Measurements from ENCODE around the gene SMAD1. TPM values are rescaled to one million over a fixed set of nuclear protein-coding genes. Genes with fewer than 3 reads are reported as not detected.

The SMAD1 gene
- total RNA-seq, 2 experiments from 2014 or later: 9.7 to 11.5 TPM

DNA sequence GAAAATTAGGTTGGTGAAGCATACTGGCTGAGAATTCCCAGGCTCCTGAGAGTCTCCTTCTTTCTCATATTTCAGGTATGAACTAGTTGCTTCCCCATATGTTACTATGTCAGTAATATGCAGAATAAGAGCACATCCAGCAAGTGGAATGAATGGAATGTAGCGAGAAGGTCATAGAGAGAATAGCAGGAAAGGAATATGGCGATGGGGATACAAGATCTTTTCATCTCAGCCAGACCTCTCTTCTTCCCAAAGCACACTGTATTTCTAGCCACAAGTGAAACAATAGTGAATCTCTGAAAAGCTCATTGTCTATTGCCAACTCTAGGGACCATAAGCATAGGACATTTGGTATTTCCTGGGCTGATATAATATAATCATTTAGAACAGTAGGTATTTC, 82.9 kb downstream of the SMAD1 start:
- Histone ChIP-seq H3K9me3 (ENCODE audit: control insufficient read depth in 1 of 2, insufficient read depth in 1 of 2, low read length in 2 of 2) (peaks cover 0 to 14% of the 10 kb centered on the region in 2 experiments), H3K4me3 (ENCODE audit: low read length) (no peak overlapping the region), H3K36me3 (ENCODE audit: insufficient read depth, low read length) (no peaks in the 10 kb centered on the region), H3K27me3 (ENCODE audit: control insufficient read depth in 1 of 2, insufficient read depth in 2 of 2, low read length in 2 of 2) (peaks cover 0 to 6% of the 10 kb centered on the region in 2 experiments), H3K4me1 (ENCODE audit: insufficient read depth, low read length) (no peaks in the 10 kb centered on the region), H3K27ac (ENCODE audit: low read depth in 1 of 2, low read length in 2 of 2) (no peak overlapping the region)
- peaks cover 29% of the 10 kb centered on the region for H3K27me3 Mint-ChIP-seq
- H3K4me1 Mint-ChIP-seq (ENCODE audit: low read depth): no peaks in the 10 kb centered on the region
- TF ChIP-seq, protein P1, sequence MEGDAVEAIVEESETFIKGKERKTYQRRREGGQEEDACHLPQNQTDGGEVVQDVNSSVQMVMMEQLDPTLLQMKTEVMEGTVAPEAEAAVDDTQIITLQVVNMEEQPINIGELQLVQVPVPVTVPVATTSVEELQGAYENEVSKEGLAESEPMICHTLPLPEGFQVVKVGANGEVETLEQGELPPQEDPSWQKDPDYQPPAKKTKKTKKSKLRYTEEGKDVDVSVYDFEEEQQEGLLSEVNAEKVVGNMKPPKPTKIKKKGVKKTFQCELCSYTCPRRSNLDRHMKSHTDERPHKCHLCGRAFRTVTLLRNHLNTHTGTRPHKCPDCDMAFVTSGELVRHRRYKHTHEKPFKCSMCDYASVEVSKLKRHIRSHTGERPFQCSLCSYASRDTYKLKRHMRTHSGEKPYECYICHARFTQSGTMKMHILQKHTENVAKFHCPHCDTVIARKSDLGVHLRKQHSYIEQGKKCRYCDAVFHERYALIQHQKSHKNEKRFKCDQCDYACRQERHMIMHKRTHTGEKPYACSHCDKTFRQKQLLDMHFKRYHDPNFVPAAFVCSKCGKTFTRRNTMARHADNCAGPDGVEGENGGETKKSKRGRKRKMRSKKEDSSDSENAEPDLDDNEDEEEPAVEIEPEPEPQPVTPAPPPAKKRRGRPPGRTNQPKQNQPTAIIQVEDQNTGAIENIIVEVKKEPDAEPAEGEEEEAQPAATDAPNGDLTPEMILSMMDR (IDR thresholded peaks at IDR 0.05): no peak
- ChIA-PET CTCF (no interaction called here), POLR2A (no interaction called here)
- DNase-seq: no peak
- no peak overlapping the region for H3K27ac Mint-ChIP-seq
- H3K4me3 Mint-ChIP-seq: no peak overlapping the region
- peaks cover 12% of the 10 kb centered on the region for H3K36me3 Mint-ChIP-seq (ENCODE audit: low read depth)
- no peak for ATAC-seq (ENCODE audit: poor library complexity)
- H3K9me3 Mint-ChIP-seq: peaks cover 11% of the 10 kb centered on the region
- intact Hi-C loops (cut with DNase I, micrococcal nuclease): no loop called here

- no peak overlapping the region for H3K27ac ChIP-seq (ENCODE audit: low read depth in 1 of 2, low read length in 2 of 2)
- peaks cover 0 to 14% of the 10 kb centered on the region in 2 experiments for H3K9me3 ChIP-seq (ENCODE audit: control insufficient read depth in 1 of 2, insufficient read depth in 1 of 2, low read length in 2 of 2)
- peaks cover 0 to 6% of the 10 kb centered on the region in 2 experiments for H3K27me3 ChIP-seq (ENCODE audit: control insufficient read depth in 1 of 2, insufficient read depth in 2 of 2, low read length in 2 of 2)
- TF ChIP-seq, protein P1 (IDR thresholded peaks at IDR 0.05): no peak
- ChIA-PET POLR2A (no interaction called here), CTCF (no interaction called here)
- H3K4me1 Mint-ChIP-seq (ENCODE audit: low read depth): no peaks in the 10 kb centered on the region
- H3K4me3 Mint-ChIP-seq: no peak overlapping the region
- H3K4me3 ChIP-seq (ENCODE audit: low read length): no peak overlapping the region
- DNase-seq: no peak
- intact Hi-C loops (cut with DNase I, micrococcal nuclease): no loop called here
- no peaks in the 10 kb centered on the region for H3K36me3 ChIP-seq (ENCODE audit: insufficient read depth, low read length)
- H3K9me3 Mint-ChIP-seq: peaks cover 12% of the 10 kb centered on the region
- no peak overlapping the region for H3K27ac Mint-ChIP-seq
- peaks cover 29% of the 10 kb centered on the region for H3K27me3 Mint-ChIP-seq
- no peaks in the 10 kb centered on the region for H3K4me1 ChIP-seq (ENCODE audit: insufficient read depth, low read length)
- no peak for ATAC-seq (ENCODE audit: poor library complexity)
- peaks cover 8% of the 10 kb centered on the region for H3K36me3 Mint-ChIP-seq (ENCODE audit: low read depth)
These were observed 83.7 kb downstream of the SMAD1 start for GRCh38 chr4:145565328-145565727.

DNA sequence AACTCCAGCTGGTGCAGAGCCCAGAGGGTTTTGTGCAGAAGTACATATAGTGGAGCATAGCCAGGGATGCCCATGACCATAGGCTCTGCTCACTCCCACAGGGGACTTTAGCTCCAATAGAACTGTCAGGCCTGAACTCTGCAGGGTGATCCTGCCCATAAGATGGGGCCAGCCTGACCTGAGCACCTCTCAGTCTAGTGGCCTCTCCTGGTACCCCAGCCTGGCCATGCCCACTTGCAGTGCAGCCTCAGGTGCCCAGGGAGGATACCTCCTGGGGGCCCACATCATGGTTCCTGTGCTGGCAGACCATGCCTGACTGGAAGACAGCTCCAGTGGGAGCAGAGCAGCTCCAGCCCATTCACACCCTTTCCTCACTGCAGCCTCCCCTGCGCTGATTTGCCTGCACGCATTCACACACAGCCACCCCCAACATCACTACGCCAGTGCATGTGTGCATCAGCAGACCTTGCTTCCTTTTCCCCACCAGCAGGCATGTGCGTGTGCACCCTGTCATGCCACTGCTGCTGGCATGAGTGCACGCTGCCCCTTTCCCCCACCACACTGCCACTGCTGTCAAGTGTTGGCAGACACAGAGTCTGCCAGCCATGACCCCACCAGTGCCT, 84.5 kb downstream of the SMAD1 start:
- ChIA-PET POLR2A (no interaction called here), CTCF (no interaction called here)
- Mint-ChIP-seq H3K4me3 (no peak overlapping the region), H3K9me3 (peaks cover 12% of the 10 kb centered on the region), H3K4me1 (ENCODE audit: low read depth) (no peaks in the 10 kb centered on the region), H3K27me3 (peaks cover 29% of the 10 kb centered on the region), H3K27ac (no peak overlapping the region), H3K36me3 (ENCODE audit: low read depth) (peaks cover 8% of the 10 kb centered on the region)
- intact Hi-C loops (cut with DNase I, micrococcal nuclease): no loop called here
- no peak for DNase-seq
- TF ChIP-seq, protein P1 (IDR thresholded peaks at IDR 0.05): no peak
- Histone ChIP-seq H3K36me3 (ENCODE audit: insufficient read depth, low read length) (no peaks in the 10 kb centered on the region), H3K27ac (ENCODE audit: low read depth in 1 of 2, low read length in 2 of 2) (no peak overlapping the region), H3K27me3 (ENCODE audit: control insufficient read depth in 1 of 2, insufficient read depth in 2 of 2, low read length in 2 of 2) (peaks cover 0 to 6% of the 10 kb centered on the region in 2 experiments), H3K9me3 (ENCODE audit: control insufficient read depth in 1 of 2, insufficient read depth in 1 of 2, low read length in 2 of 2) (peaks cover 0 to 14% of the 10 kb centered on the region in 2 experiments), H3K4me3 (ENCODE audit: low read length) (no peak overlapping the region), H3K4me1 (ENCODE audit: insufficient read depth, low read length) (no peaks in the 10 kb centered on the region)
- ATAC-seq (ENCODE audit: poor library complexity): no peak
